NB4 (cell line): Measurements from ENCODE around the gene SHISA6.

ENCODE experiments used
- DNase-seq: peaks from one replicate; pipeline ENCODE4 v3.0.0; 2010; ENCODE audit warnings: low read depth
- H3K4me3 ChIP-seq: one replicate; pipeline ENCODE4 v1.5.1; 2011; ENCODE audit warnings: mild to moderate bottlenecking, low read depth, low read length, moderate library complexity
- CTCF ChIP-seq: IDR thresholded peaks from one replicate; pipeline ENCODE4 v1.5.1; 2012; ENCODE audit warnings: low read depth, low read length
- MAX ChIP-seq: IDR thresholded peaks from 2 replicates; pipeline ENCODE4 v1.6.1; 2011; ENCODE audit warnings: low read depth, low read length
- MYC ChIP-seq: IDR thresholded peaks from 2 replicates; pipeline ENCODE4 v1.6.1; 2011; ENCODE audit warnings: low read depth, low read length
- POLR2A ChIP-seq: IDR thresholded peaks from 2 replicates; pipeline ENCODE4 v1.6.1; 2011; ENCODE audit warnings: mild to moderate bottlenecking; ENCODE audit not compliant: insufficient read length; ENCODE audit errors: extremely low read depth

The SHISA6 gene

GRCh38 chr17:11555530-11555929 lies 314.5 kb downstream of the SHISA6 start:
- H3K4me3 ChIP-seq, result no peak overlapping the region
- TF ChIP-seq POLR2A (no peak), CTCF (no peak), MAX (no peak), MYC (no peak)
- DNase-seq, result no peak

- DNase-seq, result no peak
- TF ChIP-seq MYC, result no peak
- no peak for TF ChIP-seq MAX
- TF ChIP-seq CTCF, result no peak
- no peak for TF ChIP-seq POLR2A
- H3K4me3 ChIP-seq, result no peak overlapping the region
Observed at GRCh38 chr17:11557727-11558452, 316.9 kb downstream of the SHISA6 start.

GRCh38 chr17:11558681-11559234 lies 317.7 kb downstream of the SHISA6 start:
- no peak for TF ChIP-seq MAX
- no peak for TF ChIP-seq POLR2A
- no peak for TF ChIP-seq MYC
- TF ChIP-seq CTCF, result no peak
- DNase-seq, result no peak
- no peak overlapping the region for H3K4me3 ChIP-seq

- H3K4me3 ChIP-seq, result no peak overlapping the region
- TF ChIP-seq CTCF (no peak), MAX (no peak), MYC (no peak), POLR2A (no peak)
- DNase-seq, result no peak
Observed at GRCh38 chr17:11559601-11560000, 318.6 kb downstream of the SHISA6 start.

GRCh38 chr17:11561281-11561680 lies 320.3 kb downstream of the SHISA6 start:
- TF ChIP-seq MYC, result no peak
- TF ChIP-seq POLR2A, result no peak
- no peak for TF ChIP-seq CTCF
- TF ChIP-seq MAX, result no peak
- no peak for DNase-seq

GRCh38 chr17:11561702-11562101 lies 320.7 kb downstream of the SHISA6 start:
- H3K4me3 ChIP-seq, result no peak overlapping the region
- no peak for DNase-seq
- TF ChIP-seq CTCF (no peak), MYC (no peak), MAX (no peak), POLR2A (no peak)

More at GRCh38 chr17:11561281-11561680, 320.3 kb downstream of the SHISA6 start:
- H3K4me3 ChIP-seq, result no peak overlapping the region
